Astrocyte (in vitro differentiated cells and primary cell): ENCODE data around the gene RAP1B. TPM values are rescaled to one million over a fixed set of nuclear protein-coding genes. Genes with fewer than 3 reads are reported as not detected.

ENCODE experiments used
- DNase-seq: peaks from one replicate; pipeline ENCODE4 v3.0.0-alpha.2; 2010; ENCODE audit warnings: low read depth
- FAIRE-seq: peaks from 2 replicates; lab custom pipeline; 2011; peaks lifted over from hg19 to GRCh38; lab: Jason Lieb, UNC
- H2AFZ ChIP-seq: 2 replicates; pipeline ENCODE4 v1.6.0; 2012; ENCODE audit warnings: low read depth, low read length, inconsistent platforms
- H3K27ac ChIP-seq: 2 replicates; pipeline ENCODE4 v1.5.1; 2011; ENCODE audit warnings: low read depth, low read length, inconsistent platforms
- H3K27me3 ChIP-seq: 2 replicates; pipeline ENCODE4 v1.6.0; 2011; ENCODE audit warnings: low read length, inconsistent platforms; ENCODE audit not compliant: insufficient read depth
- H3K36me3 ChIP-seq: 2 replicates; pipeline ENCODE4 v1.5.1; 2011; ENCODE audit warnings: low read length, inconsistent platforms; ENCODE audit not compliant: insufficient read depth
- H3K4me1 ChIP-seq: 2 replicates; pipeline ENCODE4 v1.5.1; 2011; ENCODE audit warnings: low read length, inconsistent platforms; ENCODE audit not compliant: insufficient read depth
- H3K4me2 ChIP-seq: 2 replicates; pipeline ENCODE4 v1.6.0; 2012; ENCODE audit warnings: low read length, inconsistent platforms
- H3K4me3 ChIP-seq: 2 replicates; pipeline ENCODE4 v1.5.1; 2011; ENCODE audit warnings: low read depth, mild to moderate bottlenecking, low read length, inconsistent platforms; ENCODE audit not compliant: insufficient read depth
- H3K79me2 ChIP-seq: 2 replicates; pipeline ENCODE4 v1.6.0; 2012; ENCODE audit warnings: mild to moderate bottlenecking, low read length, inconsistent platforms; ENCODE audit not compliant: insufficient read depth
- H3K9ac ChIP-seq: 2 replicates; pipeline ENCODE4 v1.6.0; 2012; ENCODE audit warnings: mild to moderate bottlenecking, low read length, inconsistent platforms
- H3K9me3 ChIP-seq: 2 replicates; pipeline ENCODE4 v1.5.1; 2012; ENCODE audit warnings: low read depth, mild to moderate bottlenecking, low read length, inconsistent platforms; ENCODE audit not compliant: insufficient read depth
- H4K20me1 ChIP-seq: 2 replicates; pipeline ENCODE4 v1.6.0; 2012; ENCODE audit warnings: low read length, inconsistent platforms; ENCODE audit not compliant: insufficient read depth
- H3K27ac Mint-ChIP-seq: one replicate; pipeline ENCODE4 v1.8.0; 2021; ENCODE audit warnings: mild to moderate bottlenecking, mixed read lengths; ENCODE audit not compliant: unreplicated experiment
- H3K27me3 Mint-ChIP-seq: one replicate; pipeline ENCODE4 v1.8.0; 2021; ENCODE audit warnings: low read depth, mixed read lengths; ENCODE audit not compliant: unreplicated experiment
- H3K36me3 Mint-ChIP-seq: one replicate; pipeline ENCODE4 v1.8.0; 2021; ENCODE audit warnings: low read depth, mixed read lengths; ENCODE audit not compliant: unreplicated experiment
- H3K4me1 Mint-ChIP-seq: one replicate; pipeline ENCODE4 v1.8.0; 2021; ENCODE audit warnings: low read depth, mixed read lengths; ENCODE audit not compliant: unreplicated experiment
- H3K4me3 Mint-ChIP-seq: one replicate; pipeline ENCODE4 v1.8.0; 2021; ENCODE audit warnings: mild to moderate bottlenecking, moderate library complexity, mixed read lengths; ENCODE audit not compliant: unreplicated experiment
- H3K9me3 Mint-ChIP-seq: one replicate; pipeline ENCODE4 v1.8.0; 2021; ENCODE audit warnings: mild to moderate bottlenecking, mixed read lengths; ENCODE audit not compliant: unreplicated experiment
- CTCF ChIP-seq: IDR thresholded peaks from 2 replicates; pipeline ENCODE4 v1.5.1; 2011; ENCODE audit warnings: low read depth, mild to moderate bottlenecking, inconsistent platforms, low read length, moderate library complexity; ENCODE audit not compliant: insufficient read depth
- EZH2 ChIP-seq: IDR thresholded peaks from 2 replicates; pipeline ENCODE4 v1.6.1; 2012; ENCODE audit warnings: mild to moderate bottlenecking, low read length, inconsistent platforms; ENCODE audit not compliant: insufficient read depth
- total RNA-seq: library from RNA; stranded (reverse); gene quantifications from 2 replicates; pipeline ENCODE4 v1.2.1, GENCODE V29; 2021

Gene RAP1B
- total RNA-seq, 1 donor from 2014 or later: 216 TPM

- Histone ChIP-seq H3K9ac (no peak overlapping the region), H3K27ac (no peak overlapping the region), H4K20me1 (no peaks in the 10 kb centered on the region), H3K4me2 (no peak overlapping the region), H2AFZ (no peak overlapping the region), H3K79me2 (no peaks in the 10 kb centered on the region), H3K4me3 (no peak overlapping the region), H3K4me1 (no peaks in the 10 kb centered on the region), H3K27me3 (no peaks in the 10 kb centered on the region), H3K9me3 (no peaks in the 10 kb centered on the region), H3K36me3 (peaks cover 35% of the 10 kb centered on the region)
- Mint-ChIP-seq H3K9me3 (no peaks in the 10 kb centered on the region), H3K4me3 (no peak overlapping the region), H3K4me1 (no peaks in the 10 kb centered on the region), H3K36me3 (peaks cover 17% of the 10 kb centered on the region), H3K27me3 (no peaks in the 10 kb centered on the region), H3K27ac (no peak overlapping the region)
- FAIRE-seq (no peak), DNase-seq (no peak)
- TF ChIP-seq CTCF (no peak), EZH2 (no peak)
These were observed 84.8 kb downstream of the RAP1B start for GRCh38 chr12:68695454-68695853.

DNA sequence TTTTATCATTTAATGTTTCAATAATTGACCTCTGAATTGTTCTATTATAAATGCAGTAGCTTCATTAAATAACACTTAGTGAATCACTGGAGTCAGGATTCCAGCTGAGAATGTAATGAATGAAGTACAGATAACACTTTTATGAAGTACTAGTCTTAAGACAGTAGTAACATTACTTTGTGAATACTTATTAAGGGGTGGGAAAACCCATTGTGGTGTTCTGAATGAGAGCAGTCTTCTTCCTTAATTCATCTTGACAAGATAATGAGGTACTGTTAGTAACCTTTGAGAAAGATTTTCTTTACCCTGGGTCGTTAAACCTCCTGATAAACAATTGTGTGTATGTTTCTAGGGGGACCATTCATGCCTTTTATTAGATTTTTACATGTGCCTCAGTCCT, 88.8 kb downstream of the RAP1B start:
- Mint-ChIP-seq H3K27ac (no peak overlapping the region), H3K36me3 (peaks cover 14% of the 10 kb centered on the region)
- no peak for FAIRE-seq

More for the DNA sequence above, 88.8 kb downstream of the RAP1B start:
- Mint-ChIP-seq H3K9me3 (no peaks in the 10 kb centered on the region), H3K4me3 (no peak overlapping the region), H3K4me1 (no peaks in the 10 kb centered on the region), H3K27me3 (no peaks in the 10 kb centered on the region)
- Histone ChIP-seq H3K27me3 (no peaks in the 10 kb centered on the region), H2AFZ (no peak overlapping the region), H3K4me3 (no peak overlapping the region), H3K9ac (no peak overlapping the region), H3K79me2 (no peaks in the 10 kb centered on the region), H3K9me3 (no peaks in the 10 kb centered on the region), H3K36me3 (peaks cover 26% of the 10 kb centered on the region), H3K4me2 (no peak overlapping the region), H4K20me1 (no peaks in the 10 kb centered on the region), H3K4me1 (no peaks in the 10 kb centered on the region), H3K27ac (no peak overlapping the region)
- no peak for DNase-seq
- TF ChIP-seq CTCF (no peak), EZH2 (no peak)

Other genes with a start within 250 kb of the RAP1B start
- 40.3 and 42.8 TPM in 2 replicates for gene NUP107, start 76.1 kb downstream of the RAP1B start, total RNA-seq
- 10.0 and 14.6 TPM in 2 replicates for gene SLC35E3, start 135.3 kb downstream of the RAP1B start, total RNA-seq
- gene MDM2, start 197.3 kb downstream of the RAP1B start, total RNA-seq: 692 and 828 TPM in 2 replicates